ENCODE results near the gene FCHSD2. TPM values are rescaled to one million over a fixed set of nuclear protein-coding genes. Genes with fewer than 3 reads are reported as not detected.
"Not testable (repeated sequence)": the region's sequence is repeated elsewhere in the genome, so short reads cannot be mapped to it uniquely, and the experiment has no call there.

Gene FCHSD2
- total RNA-seq, 1 donor from 2014 or later: 19.2 TPM

- ATAC-seq: no peak
- DNase-seq (ENCODE audit: low spot score): no peak
Observed at GRCh38 chr11:72850832-72851231, 291.3 kb downstream of the FCHSD2 start.

- no peak for DNase-seq (ENCODE audit: low spot score)
- peak; percentile 85 for ATAC-seq
Observed at GRCh38 chr11:72848846-72849466, 293.2 kb downstream of the FCHSD2 start.

GRCh38 chr11:72844356-72844755 lies 297.8 kb downstream of the FCHSD2 start:
- ATAC-seq (no peak), DNase-seq (ENCODE audit: low spot score) (no peak)

- ATAC-seq (no peak), DNase-seq (ENCODE audit: low spot score) (no peak)
Observed at GRCh38 chr11:72842653-72843330, 299.3 kb downstream of the FCHSD2 start.

GRCh38 chr11:72842126-72842525 lies 300.0 kb downstream of the FCHSD2 start:
- DNase-seq (ENCODE audit: low spot score): no peak
- no peak for ATAC-seq

- DNase-seq (ENCODE audit: low spot score): no peak
- ATAC-seq: no peak
Observed at GRCh38 chr11:72841397-72841796, 300.7 kb downstream of the FCHSD2 start.

- DNase-seq (ENCODE audit: low spot score) (no peak), ATAC-seq (no peak)
Observed at GRCh38 chr11:72840780-72841179, 301.3 kb downstream of the FCHSD2 start.

GRCh38 chr11:72838691-72839305 lies 303.3 kb downstream of the FCHSD2 start:
- no peak for DNase-seq (ENCODE audit: low spot score)
- ATAC-seq: no peak

- DNase-seq (ENCODE audit: low spot score): no peak
- peak; percentile 43 for ATAC-seq
Observed at GRCh38 chr11:72836111-72836510, 306.0 kb downstream of the FCHSD2 start.

GRCh38 chr11:72834905-72835304 lies 307.2 kb downstream of the FCHSD2 start:
- DNase-seq (ENCODE audit: low spot score) (no peak), ATAC-seq (no peak)

- ATAC-seq: no peak
- DNase-seq (ENCODE audit: low spot score): no peak
Observed at GRCh38 chr11:72833811-72834493, 308.2 kb downstream of the FCHSD2 start.

GRCh38 chr11:72833083-72833733 lies 308.9 kb downstream of the FCHSD2 start:
- ATAC-seq (no peak), DNase-seq (ENCODE audit: low spot score) (no peak)

- ATAC-seq: no peak
- DNase-seq (ENCODE audit: low spot score): no peak
Observed at GRCh38 chr11:72832301-72833082, 309.6 kb downstream of the FCHSD2 start.

GRCh38 chr11:72831521-72832300 lies 310.4 kb downstream of the FCHSD2 start:
- ATAC-seq: peak; percentile 77
- peak; percentile 77 for DNase-seq (ENCODE audit: low spot score)

- DNase-seq (ENCODE audit: low spot score) (no peak), ATAC-seq (no peak)
Observed at GRCh38 chr11:72829884-72830533, 312.1 kb downstream of the FCHSD2 start.

GRCh38 chr11:72829178-72829577 lies 312.9 kb downstream of the FCHSD2 start:
- DNase-seq (ENCODE audit: low spot score) (no peak), ATAC-seq (no peak)

GRCh38 chr11:72828692-72829101 lies 313.4 kb downstream of the FCHSD2 start:
- ATAC-seq (no peak), DNase-seq (ENCODE audit: low spot score) (no peak)

- DNase-seq (ENCODE audit: low spot score): no peak
- ATAC-seq: peak; percentile 61
Observed at GRCh38 chr11:72828081-72828567, 314.0 kb downstream of the FCHSD2 start.

- ATAC-seq; DNase-seq (ENCODE audit: low spot score): not testable (repeated sequence)
Observed at GRCh38 chr11:72827656-72828055, 314.5 kb downstream of the FCHSD2 start.

Data from left lobe of liver (tissue), 2 donors.